ENCODE measurements around the gene TRABD2A. TPM values are rescaled to one million over a fixed set of nuclear protein-coding genes. Genes with fewer than 3 reads are reported as not detected.

The TRABD2A gene
- total and polyA plus RNA-seq, 8 donors: 0.19 to 0.59 (median 0.28) TPM; not detected in 1

DNA sequence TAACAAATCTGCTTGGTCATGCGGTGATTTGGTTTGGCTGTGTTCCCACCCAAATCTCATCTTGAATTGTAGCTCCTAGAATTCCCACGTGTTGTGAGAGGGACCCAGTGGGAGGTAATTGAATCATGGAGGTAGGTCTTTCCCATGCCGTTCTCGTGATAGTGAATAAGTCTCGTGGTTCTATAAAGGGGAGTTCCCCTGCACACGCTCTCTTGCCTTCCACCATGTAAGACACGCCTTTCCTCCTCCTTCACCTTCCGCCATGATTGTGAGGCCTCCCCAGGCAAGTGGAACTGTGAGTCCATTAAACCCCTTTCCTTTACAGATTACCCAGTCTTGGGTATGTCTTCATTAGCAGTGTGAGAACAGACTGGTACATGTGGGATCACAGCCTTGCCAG lies 36.7 kb downstream of the TRABD2A start:
- 80 to 88% methylated on average over 8 of the region's 8 CpGs for WGBS, 2 donors
- Histone ChIP-seq H3K27me3 (no peaks in the 10 kb centered on the region), H3K4me3 (no peak overlapping the region), H3K9me3 (no peaks in the 10 kb centered on the region), H3K27ac (no peak overlapping the region), H3K4me1 (no peaks in the 10 kb centered on the region), H3K36me3 (no peaks in the 10 kb centered on the region)
- ATAC-seq (no peak), FAIRE-seq (no peak), DNase-seq (no peak)
- intact Hi-C loops (cut with DNase I): no loop called here
- TF ChIP-seq, protein P1, sequence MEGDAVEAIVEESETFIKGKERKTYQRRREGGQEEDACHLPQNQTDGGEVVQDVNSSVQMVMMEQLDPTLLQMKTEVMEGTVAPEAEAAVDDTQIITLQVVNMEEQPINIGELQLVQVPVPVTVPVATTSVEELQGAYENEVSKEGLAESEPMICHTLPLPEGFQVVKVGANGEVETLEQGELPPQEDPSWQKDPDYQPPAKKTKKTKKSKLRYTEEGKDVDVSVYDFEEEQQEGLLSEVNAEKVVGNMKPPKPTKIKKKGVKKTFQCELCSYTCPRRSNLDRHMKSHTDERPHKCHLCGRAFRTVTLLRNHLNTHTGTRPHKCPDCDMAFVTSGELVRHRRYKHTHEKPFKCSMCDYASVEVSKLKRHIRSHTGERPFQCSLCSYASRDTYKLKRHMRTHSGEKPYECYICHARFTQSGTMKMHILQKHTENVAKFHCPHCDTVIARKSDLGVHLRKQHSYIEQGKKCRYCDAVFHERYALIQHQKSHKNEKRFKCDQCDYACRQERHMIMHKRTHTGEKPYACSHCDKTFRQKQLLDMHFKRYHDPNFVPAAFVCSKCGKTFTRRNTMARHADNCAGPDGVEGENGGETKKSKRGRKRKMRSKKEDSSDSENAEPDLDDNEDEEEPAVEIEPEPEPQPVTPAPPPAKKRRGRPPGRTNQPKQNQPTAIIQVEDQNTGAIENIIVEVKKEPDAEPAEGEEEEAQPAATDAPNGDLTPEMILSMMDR (IDR thresholded peaks at IDR 0.05): no peak

DNA sequence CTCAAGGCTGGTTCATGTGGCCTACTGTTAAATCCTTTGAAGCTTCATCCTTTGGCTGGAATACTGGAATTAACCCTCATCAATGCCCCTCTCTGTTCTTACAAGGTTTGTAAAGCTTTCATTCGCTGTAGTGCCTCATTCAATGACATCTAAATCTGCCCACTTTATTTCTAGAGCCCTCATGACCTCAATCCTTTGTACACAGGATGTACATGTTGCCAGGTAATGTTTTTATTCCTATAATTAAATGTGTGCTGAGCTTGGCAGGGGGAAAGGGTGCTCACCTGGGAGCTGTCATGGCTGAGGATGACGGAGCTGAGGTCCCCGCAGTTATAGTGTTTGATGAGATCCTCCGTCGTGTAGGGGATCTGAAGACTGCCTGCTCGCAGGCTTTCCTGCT lies 39.3 kb downstream of the TRABD2A start:
- H3K4me3 ChIP-seq: no peak overlapping the region
- no peak for FAIRE-seq
- no peaks in the 10 kb centered on the region for H3K9me3 ChIP-seq
- no peak for ATAC-seq
- intact Hi-C loops (cut with DNase I): no loop called here
- 83 to 85% methylated on average over 6 of the region's 6 CpGs for WGBS, 2 donors
- no peaks in the 10 kb centered on the region for H3K36me3 ChIP-seq
- H3K27me3 ChIP-seq: no peaks in the 10 kb centered on the region
- DNase-seq: no peak
- no peaks in the 10 kb centered on the region for H3K4me1 ChIP-seq
- TF ChIP-seq, protein P1 (IDR thresholded peaks at IDR 0.05): no peak
- H3K27ac ChIP-seq: no peak overlapping the region

DNA sequence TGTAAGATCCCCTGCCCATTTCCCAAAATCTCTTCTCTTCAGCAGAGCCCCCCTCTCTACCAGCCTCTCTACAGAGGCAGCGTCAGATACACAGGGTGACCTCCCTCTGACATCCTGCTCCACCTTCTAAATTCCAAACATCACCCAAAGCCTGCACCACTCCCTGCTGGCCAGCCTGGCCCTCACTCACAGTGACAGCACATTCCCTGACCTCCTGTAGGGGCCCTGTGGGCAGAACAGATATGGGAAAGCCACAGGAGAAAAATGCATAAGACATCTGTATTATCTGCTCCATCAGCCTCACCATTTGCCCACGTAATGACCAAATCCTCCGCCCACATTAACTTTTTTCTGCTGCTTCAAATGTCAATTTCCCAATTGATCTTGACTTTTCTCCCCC lies 40.6 kb downstream of the TRABD2A start:
- ATAC-seq (no peak), DNase-seq (no peak), FAIRE-seq (no peak)
- no peaks in the 10 kb centered on the region for H3K36me3 ChIP-seq
- H3K9me3 ChIP-seq: no peaks in the 10 kb centered on the region
- no peaks in the 10 kb centered on the region for H3K4me1 ChIP-seq
- no peak overlapping the region for H3K27ac ChIP-seq
- TF ChIP-seq, protein P1 (IDR thresholded peaks at IDR 0.05): no peak
- H3K27me3 ChIP-seq: no peaks in the 10 kb centered on the region
- intact Hi-C loops (cut with DNase I): no loop called here
- WGBS, 2 donors: 55 to 57% methylated on average over 3 of the region's 3 CpGs
- H3K4me3 ChIP-seq: no peak overlapping the region

DNA sequence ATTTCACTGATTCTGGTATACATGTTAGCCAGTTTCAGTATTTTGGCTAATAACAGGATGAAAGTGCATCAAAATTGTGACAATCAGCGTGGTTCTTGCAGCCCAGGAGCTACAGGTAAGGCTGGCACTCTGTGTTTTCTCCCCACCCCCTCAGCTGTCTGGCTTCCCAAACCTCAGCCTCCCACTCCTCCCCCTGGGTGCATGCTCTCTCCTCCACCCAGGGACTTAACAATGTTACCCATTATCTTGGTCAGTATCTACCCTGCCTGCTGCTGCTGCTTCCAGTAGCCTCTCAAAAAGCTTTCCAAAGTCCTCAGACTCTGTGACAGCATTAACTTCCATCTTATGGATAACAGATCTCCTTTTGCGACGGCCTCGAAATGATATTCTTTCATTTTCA lies 41.0 kb downstream of the TRABD2A start:
- no peak for DNase-seq
- intact Hi-C loops (cut with DNase I): no loop called here
- H3K27me3 ChIP-seq: no peaks in the 10 kb centered on the region
- no peak overlapping the region for H3K4me3 ChIP-seq
- H3K4me1 ChIP-seq: no peaks in the 10 kb centered on the region
- 78 to 82% methylated on average over 4 of the region's 4 CpGs for WGBS, 2 donors
- no peak for FAIRE-seq
- H3K36me3 ChIP-seq: no peaks in the 10 kb centered on the region
- H3K9me3 ChIP-seq: no peaks in the 10 kb centered on the region
- TF ChIP-seq, protein P1 (IDR thresholded peaks at IDR 0.05): no peak
- no peak overlapping the region for H3K27ac ChIP-seq
- ATAC-seq: no peak

DNA sequence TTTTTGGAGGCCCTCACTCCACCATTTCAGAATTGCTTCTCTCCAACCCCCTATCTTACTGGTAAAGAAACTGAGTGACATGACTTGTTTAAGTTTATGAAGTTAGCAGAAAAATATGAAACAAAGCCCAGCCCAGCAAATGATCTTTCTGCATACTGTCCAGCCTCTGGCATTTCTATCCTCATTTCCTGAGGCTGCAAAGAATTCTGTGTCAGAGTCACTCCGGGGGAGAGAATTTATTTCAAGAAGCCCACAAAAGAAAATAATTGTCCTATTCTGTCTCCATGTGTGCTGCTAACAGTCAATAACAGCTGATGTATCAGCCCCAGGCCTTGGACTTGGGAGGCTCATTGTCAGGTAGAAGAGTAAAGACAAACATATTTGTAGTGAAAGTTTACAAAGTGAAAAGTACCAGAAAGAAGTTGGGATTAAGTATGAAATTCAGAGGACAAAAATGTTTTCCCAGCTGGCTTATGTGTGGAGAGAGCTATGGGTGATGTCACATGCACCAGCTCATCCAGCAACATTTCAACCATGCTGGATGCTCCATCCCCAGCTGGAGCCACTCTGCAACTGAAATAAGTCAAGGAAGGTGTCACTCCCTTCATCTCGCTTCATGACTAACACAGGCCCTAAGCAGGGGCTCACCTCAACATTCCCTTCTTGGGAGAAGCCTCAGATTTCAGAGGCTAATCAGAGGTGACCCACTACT lies 42.3 kb downstream of the TRABD2A start:
- H3K9me3 ChIP-seq: no peaks in the 10 kb centered on the region
- no peaks in the 10 kb centered on the region for H3K4me1 ChIP-seq
- H3K27ac ChIP-seq: no peak overlapping the region
- no peaks in the 10 kb centered on the region for H3K27me3 ChIP-seq
- H3K4me3 ChIP-seq: no peak overlapping the region
- FAIRE-seq: no peak
- 83 to 90% methylated on average over 2 of the region's 2 CpGs for WGBS, 2 donors
- DNase-seq: no peak
- TF ChIP-seq, protein P1 (IDR thresholded peaks at IDR 0.05): no peak
- no peak for ATAC-seq
- H3K36me3 ChIP-seq: no peaks in the 10 kb centered on the region
- intact Hi-C loops (cut with DNase I): no loop called here
